ENCODE results near the gene TBX15.

The TBX15 gene

DNA sequence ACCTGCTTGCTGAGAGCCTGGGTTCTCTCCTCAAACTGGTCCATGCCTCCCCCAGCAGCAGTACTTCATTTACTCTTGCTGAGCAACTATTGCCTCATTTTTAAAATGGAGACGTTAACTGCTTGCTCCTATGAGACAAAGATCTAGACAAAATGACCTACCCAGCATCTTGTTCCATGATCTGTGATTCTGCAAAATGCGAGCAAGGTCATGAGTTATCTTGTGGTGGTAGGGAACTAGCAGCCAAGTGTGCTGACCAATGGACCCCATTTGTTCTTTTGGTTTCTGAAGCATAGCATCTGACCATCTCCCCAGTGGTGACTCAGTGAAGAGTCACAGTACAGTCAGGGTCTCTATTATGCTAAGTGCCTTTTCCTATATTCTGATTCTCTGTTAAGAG is 40.4 kb downstream of the TBX15 start:
- Histone ChIP-seq H3K9ac (ENCODE audit: low read depth in 1 of 2, low read length in 2 of 2) (no peak overlapping the region), H3K27ac (ENCODE audit: low read depth, low read length) (no peak overlapping the region), H3K4me1 (ENCODE audit: control insufficient read depth in 1 of 2, insufficient read depth in 2 of 2, low read length in 2 of 2) (no peaks in the 10 kb centered on the region), H3K36me3 (ENCODE audit: control insufficient read depth in 1 of 2, insufficient read depth in 2 of 2, low read length in 2 of 2) (no peaks in the 10 kb centered on the region), H3K27me3 (ENCODE audit: control insufficient read depth in 1 of 2, insufficient read depth in 2 of 2, low read length in 2 of 2) (no peaks in the 10 kb centered on the region), H3K9me3 (ENCODE audit: control insufficient read depth in 1 of 2, low read length in 2 of 2) (no peaks in the 10 kb centered on the region), H3K4me3 (ENCODE audit: low read depth in 1 of 2, low read length in 2 of 2) (no peak overlapping the region)

- Histone ChIP-seq H3K27ac (ENCODE audit: low read depth, low read length) (no peak overlapping the region), H3K9ac (ENCODE audit: low read depth in 1 of 2, low read length in 2 of 2) (no peak overlapping the region), H3K4me3 (ENCODE audit: low read depth in 1 of 2, low read length in 2 of 2) (no peak overlapping the region), H3K27me3 (ENCODE audit: control insufficient read depth in 1 of 2, insufficient read depth in 2 of 2, low read length in 2 of 2) (no peaks in the 10 kb centered on the region), H3K9me3 (ENCODE audit: control insufficient read depth in 1 of 2, low read length in 2 of 2) (no peaks in the 10 kb centered on the region), H3K36me3 (ENCODE audit: control insufficient read depth in 1 of 2, insufficient read depth in 2 of 2, low read length in 2 of 2) (no peaks in the 10 kb centered on the region), H3K4me1 (ENCODE audit: control insufficient read depth in 1 of 2, insufficient read depth in 2 of 2, low read length in 2 of 2) (no peaks in the 10 kb centered on the region)
Observed at GRCh38 chr1:118947003-118947765, 41.0 kb downstream of the TBX15 start.

DNA sequence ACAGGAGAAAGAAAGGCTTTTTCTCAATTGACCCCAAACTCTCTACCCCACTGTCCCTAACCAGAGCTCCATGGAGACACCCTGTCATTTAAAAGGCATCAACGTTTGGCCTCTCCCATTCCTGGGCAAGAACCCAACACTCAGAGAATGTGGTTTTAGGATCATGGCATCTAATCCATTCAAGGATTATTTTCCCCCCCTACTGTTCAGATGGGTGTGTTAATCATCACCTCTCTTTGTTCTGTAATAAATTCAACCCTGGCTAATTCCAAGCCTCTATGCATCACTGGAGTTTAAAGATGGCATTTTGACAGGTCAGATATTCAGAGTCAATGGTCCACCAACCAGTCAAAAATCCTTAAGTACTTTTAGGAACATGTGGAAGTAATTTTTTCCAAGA is 42.7 kb downstream of the TBX15 start:
- Histone ChIP-seq H3K4me3 (ENCODE audit: low read depth in 1 of 2, low read length in 2 of 2) (no peak overlapping the region), H3K27ac (ENCODE audit: low read depth, low read length) (no peak overlapping the region), H3K9ac (ENCODE audit: low read depth in 1 of 2, low read length in 2 of 2) (no peak overlapping the region), H3K36me3 (ENCODE audit: control insufficient read depth in 1 of 2, insufficient read depth in 2 of 2, low read length in 2 of 2) (no peaks in the 10 kb centered on the region), H3K4me1 (ENCODE audit: control insufficient read depth in 1 of 2, insufficient read depth in 2 of 2, low read length in 2 of 2) (no peaks in the 10 kb centered on the region), H3K27me3 (ENCODE audit: control insufficient read depth in 1 of 2, insufficient read depth in 2 of 2, low read length in 2 of 2) (no peaks in the 10 kb centered on the region), H3K9me3 (ENCODE audit: control insufficient read depth in 1 of 2, low read length in 2 of 2) (no peaks in the 10 kb centered on the region)

- no peak overlapping the region for H3K27ac ChIP-seq (ENCODE audit: low read depth, low read length)
Observed at GRCh38 chr1:118944546-118944945, 43.6 kb downstream of the TBX15 start.

DNA sequence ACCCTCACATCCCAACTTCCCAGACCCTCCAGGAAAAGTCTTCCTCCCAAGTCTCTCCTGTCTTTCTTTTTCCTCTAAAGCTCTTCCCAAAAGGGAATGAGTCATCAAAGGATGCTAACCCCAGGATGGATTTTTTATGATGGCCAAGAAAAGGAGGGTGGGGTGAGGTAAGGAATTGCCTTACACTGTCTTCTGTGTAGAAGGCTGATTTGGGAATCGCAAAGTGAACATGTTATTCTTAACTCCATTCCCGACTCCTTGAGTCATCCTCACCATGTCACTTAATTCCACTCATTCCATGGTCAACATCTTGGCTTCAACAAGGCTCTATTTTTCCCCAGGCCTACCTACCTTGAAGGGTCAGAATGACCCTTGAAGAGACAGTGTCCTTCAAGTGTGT is 44.0 kb downstream of the TBX15 start:
- Histone ChIP-seq H3K27me3 (ENCODE audit: control insufficient read depth in 1 of 2, insufficient read depth in 2 of 2, low read length in 2 of 2) (no peaks in the 10 kb centered on the region), H3K4me1 (ENCODE audit: control insufficient read depth in 1 of 2, insufficient read depth in 2 of 2, low read length in 2 of 2) (no peaks in the 10 kb centered on the region), H3K27ac (ENCODE audit: low read depth, low read length) (no peak overlapping the region), H3K9ac (ENCODE audit: low read depth in 1 of 2, low read length in 2 of 2) (no peak overlapping the region), H3K9me3 (ENCODE audit: control insufficient read depth in 1 of 2, low read length in 2 of 2) (no peaks in the 10 kb centered on the region), H3K36me3 (ENCODE audit: control insufficient read depth in 1 of 2, insufficient read depth in 2 of 2, low read length in 2 of 2) (no peaks in the 10 kb centered on the region), H3K4me3 (ENCODE audit: low read depth in 1 of 2, low read length in 2 of 2) (no peak overlapping the region)

More at GRCh38 chr1:118944546-118944945, 43.6 kb downstream of the TBX15 start:
- Histone ChIP-seq H3K9ac (ENCODE audit: low read depth in 1 of 2, low read length in 2 of 2) (no peak overlapping the region), H3K9me3 (ENCODE audit: control insufficient read depth in 1 of 2, low read length in 2 of 2) (no peaks in the 10 kb centered on the region), H3K4me1 (ENCODE audit: control insufficient read depth in 1 of 2, insufficient read depth in 2 of 2, low read length in 2 of 2) (no peaks in the 10 kb centered on the region), H3K4me3 (ENCODE audit: low read depth in 1 of 2, low read length in 2 of 2) (no peak overlapping the region), H3K27me3 (ENCODE audit: control insufficient read depth in 1 of 2, insufficient read depth in 2 of 2, low read length in 2 of 2) (no peaks in the 10 kb centered on the region), H3K36me3 (ENCODE audit: control insufficient read depth in 1 of 2, insufficient read depth in 2 of 2, low read length in 2 of 2) (no peaks in the 10 kb centered on the region)

DNA sequence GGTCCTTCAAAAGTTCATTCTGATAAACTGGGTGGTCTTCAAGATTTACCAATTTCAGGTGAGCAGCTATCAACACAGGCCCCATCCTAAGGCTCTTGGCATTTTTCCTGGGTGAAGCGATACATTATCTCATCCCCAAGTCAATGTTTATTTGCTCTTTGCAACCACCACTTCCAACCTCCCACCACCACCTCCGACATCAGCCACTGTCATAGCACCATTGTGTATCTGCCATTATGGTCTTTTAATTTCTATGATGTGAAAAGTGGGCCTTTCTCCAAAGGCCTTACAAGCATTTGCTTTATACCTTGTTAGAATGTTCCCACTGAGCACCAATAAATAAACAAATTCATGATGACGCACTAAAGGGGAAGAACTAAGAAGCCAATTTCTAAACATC is 47.2 kb downstream of the TBX15 start:
- no peaks in the 10 kb centered on the region for H3K9me3 ChIP-seq (ENCODE audit: control insufficient read depth in 1 of 2, low read length in 2 of 2)
- no peaks in the 10 kb centered on the region for H3K27me3 ChIP-seq (ENCODE audit: control insufficient read depth in 1 of 2, insufficient read depth in 2 of 2, low read length in 2 of 2)
- H3K4me1 ChIP-seq (ENCODE audit: control insufficient read depth in 1 of 2, insufficient read depth in 2 of 2, low read length in 2 of 2): no peaks in the 10 kb centered on the region
- no peak overlapping the region for H3K27ac ChIP-seq (ENCODE audit: low read depth, low read length)
- H3K36me3 ChIP-seq (ENCODE audit: control insufficient read depth in 1 of 2, insufficient read depth in 2 of 2, low read length in 2 of 2): no peaks in the 10 kb centered on the region
- no peak overlapping the region for H3K9ac ChIP-seq (ENCODE audit: low read depth in 1 of 2, low read length in 2 of 2)
- no peak overlapping the region for H3K4me3 ChIP-seq (ENCODE audit: low read depth in 1 of 2, low read length in 2 of 2)

DNA sequence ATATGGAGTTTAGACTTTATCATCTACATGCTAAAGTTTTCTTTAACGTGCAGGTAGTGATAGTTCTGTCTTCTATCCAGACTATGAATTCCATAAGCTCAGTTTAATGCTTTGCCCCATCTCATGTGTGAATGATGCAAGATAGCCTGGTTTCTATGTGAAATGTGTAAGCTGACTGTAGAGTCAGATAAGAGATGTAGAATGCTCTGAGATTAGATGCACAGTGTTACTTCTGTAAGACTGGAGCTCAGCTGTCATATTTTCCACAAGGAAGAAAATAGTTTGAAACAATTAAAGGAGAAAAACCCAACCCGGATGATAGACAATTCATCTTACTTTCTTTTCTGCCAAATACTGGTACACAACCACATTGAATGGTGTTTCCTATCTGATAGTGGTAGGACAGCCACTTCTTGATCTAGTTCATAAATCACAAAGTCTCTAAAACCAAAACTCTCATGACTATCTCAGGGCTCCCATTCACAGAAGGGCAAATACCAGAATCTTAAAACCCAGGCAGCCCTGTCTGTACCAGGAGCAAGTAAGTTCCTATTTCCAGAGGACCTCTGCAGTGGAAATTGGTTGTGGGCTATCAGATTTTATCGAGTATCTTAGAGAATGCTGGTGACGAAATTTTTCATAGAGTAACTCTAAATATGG is 50.6 kb downstream of the TBX15 start:
- Histone ChIP-seq H3K4me3 (ENCODE audit: low read depth in 1 of 2, low read length in 2 of 2) (no peak overlapping the region), H3K9me3 (ENCODE audit: control insufficient read depth in 1 of 2, low read length in 2 of 2) (no peaks in the 10 kb centered on the region), H3K36me3 (ENCODE audit: control insufficient read depth in 1 of 2, insufficient read depth in 2 of 2, low read length in 2 of 2) (no peaks in the 10 kb centered on the region), H3K9ac (ENCODE audit: low read depth in 1 of 2, low read length in 2 of 2) (no peak overlapping the region), H3K27me3 (ENCODE audit: control insufficient read depth in 1 of 2, insufficient read depth in 2 of 2, low read length in 2 of 2) (no peaks in the 10 kb centered on the region), H3K4me1 (ENCODE audit: control insufficient read depth in 1 of 2, insufficient read depth in 2 of 2, low read length in 2 of 2) (no peaks in the 10 kb centered on the region), H3K27ac (ENCODE audit: low read depth, low read length) (no peak overlapping the region)

DNA sequence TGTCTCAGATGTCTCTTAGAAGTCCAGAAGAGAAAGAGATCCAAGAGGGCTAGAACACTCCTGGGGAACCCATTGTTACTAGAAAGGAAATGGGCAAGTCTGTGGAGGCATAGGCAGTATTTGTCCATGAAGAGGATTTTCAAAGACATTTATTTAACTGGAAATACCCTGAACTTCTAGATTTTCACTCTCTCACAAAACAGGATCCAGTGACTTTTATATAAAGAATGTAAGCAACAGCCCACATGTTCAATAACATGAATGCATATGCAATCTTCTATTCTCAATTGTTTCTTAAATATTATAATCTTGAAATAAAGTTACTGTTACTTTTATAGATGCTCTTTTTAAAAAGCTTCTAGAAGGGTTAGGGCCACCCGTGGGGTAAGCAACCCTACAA is 53.4 kb downstream of the TBX15 start:
- Histone ChIP-seq H3K36me3 (ENCODE audit: control insufficient read depth in 1 of 2, insufficient read depth in 2 of 2, low read length in 2 of 2) (no peaks in the 10 kb centered on the region), H3K27ac (ENCODE audit: low read depth, low read length) (no peak overlapping the region), H3K9me3 (ENCODE audit: control insufficient read depth in 1 of 2, low read length in 2 of 2) (no peaks in the 10 kb centered on the region), H3K4me1 (ENCODE audit: control insufficient read depth in 1 of 2, insufficient read depth in 2 of 2, low read length in 2 of 2) (no peaks in the 10 kb centered on the region), H3K4me3 (ENCODE audit: low read depth in 1 of 2, low read length in 2 of 2) (no peak overlapping the region), H3K9ac (ENCODE audit: low read depth in 1 of 2, low read length in 2 of 2) (no peak overlapping the region), H3K27me3 (ENCODE audit: control insufficient read depth in 1 of 2, insufficient read depth in 2 of 2, low read length in 2 of 2) (no peaks in the 10 kb centered on the region)

DNA sequence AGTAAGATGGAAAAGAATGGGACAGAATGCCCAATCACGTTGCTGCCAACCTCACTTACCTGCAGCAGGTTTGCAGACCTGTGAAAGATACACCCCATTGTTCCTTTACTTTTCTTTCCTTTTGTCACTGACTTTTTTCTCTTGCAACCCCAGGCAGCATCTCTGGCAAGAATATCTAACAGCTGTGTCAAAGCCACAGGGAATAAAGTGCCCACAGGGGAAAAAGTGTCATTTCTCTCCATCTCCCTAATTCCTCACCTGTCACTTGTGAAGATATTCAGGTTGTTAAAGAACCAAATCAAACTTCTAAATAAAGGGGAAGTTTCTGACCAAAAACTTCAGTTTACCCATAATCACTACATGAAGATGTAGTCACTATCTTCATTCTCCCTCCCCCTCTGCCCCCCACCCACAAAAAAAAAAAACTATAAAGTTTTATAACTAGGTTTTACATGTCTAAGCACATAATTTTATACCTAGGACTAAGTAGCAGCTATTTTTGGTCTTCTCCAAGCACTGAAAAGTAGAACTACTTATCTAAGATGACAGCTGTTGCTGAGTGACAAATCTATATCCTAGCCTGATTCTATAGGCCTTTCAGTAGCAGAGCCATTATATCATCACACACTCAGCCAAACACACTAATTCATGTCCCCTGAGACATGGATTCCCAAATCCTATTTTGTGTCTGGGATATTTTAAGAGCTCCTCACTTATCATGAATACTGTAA is 54.9 kb downstream of the TBX15 start:
- no peak overlapping the region for H3K27ac ChIP-seq (ENCODE audit: low read depth, low read length)
- H3K4me3 ChIP-seq (ENCODE audit: low read depth in 1 of 2, low read length in 2 of 2): no peak overlapping the region
- no peaks in the 10 kb centered on the region for H3K4me1 ChIP-seq (ENCODE audit: control insufficient read depth in 1 of 2, insufficient read depth in 2 of 2, low read length in 2 of 2)
- no peaks in the 10 kb centered on the region for H3K27me3 ChIP-seq (ENCODE audit: control insufficient read depth in 1 of 2, insufficient read depth in 2 of 2, low read length in 2 of 2)
- no peak overlapping the region for H3K9ac ChIP-seq (ENCODE audit: low read depth in 1 of 2, low read length in 2 of 2)
- no peaks in the 10 kb centered on the region for H3K36me3 ChIP-seq (ENCODE audit: control insufficient read depth in 1 of 2, insufficient read depth in 2 of 2, low read length in 2 of 2)
- no peaks in the 10 kb centered on the region for H3K9me3 ChIP-seq (ENCODE audit: control insufficient read depth in 1 of 2, low read length in 2 of 2)

DNA sequence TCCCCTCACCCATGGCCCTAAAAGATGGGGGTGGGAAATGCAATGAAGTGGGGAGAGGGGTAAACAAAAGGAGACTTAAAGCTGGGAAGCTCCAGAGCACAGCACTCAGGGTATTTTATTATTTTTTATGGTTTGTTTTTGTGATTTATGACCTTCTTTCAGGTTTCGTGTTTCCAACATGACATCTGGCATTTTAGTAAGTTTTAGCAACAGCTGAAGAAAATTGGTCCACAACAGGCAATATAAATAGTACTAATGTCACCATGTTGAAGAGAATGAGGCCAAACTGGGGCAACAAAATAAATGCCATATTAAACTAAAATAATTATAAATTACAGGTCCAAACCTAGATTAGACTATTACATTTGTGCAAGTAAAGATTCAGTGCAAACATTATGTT is 56.3 kb downstream of the TBX15 start:
- Histone ChIP-seq H3K4me3 (ENCODE audit: low read depth in 1 of 2, low read length in 2 of 2) (no peak overlapping the region), H3K27ac (ENCODE audit: low read depth, low read length) (no peak overlapping the region), H3K9me3 (ENCODE audit: control insufficient read depth in 1 of 2, low read length in 2 of 2) (no peaks in the 10 kb centered on the region), H3K27me3 (ENCODE audit: control insufficient read depth in 1 of 2, insufficient read depth in 2 of 2, low read length in 2 of 2) (no peaks in the 10 kb centered on the region), H3K36me3 (ENCODE audit: control insufficient read depth in 1 of 2, insufficient read depth in 2 of 2, low read length in 2 of 2) (no peaks in the 10 kb centered on the region), H3K9ac (ENCODE audit: low read depth in 1 of 2, low read length in 2 of 2) (no peak overlapping the region), H3K4me1 (ENCODE audit: control insufficient read depth in 1 of 2, insufficient read depth in 2 of 2, low read length in 2 of 2) (no peaks in the 10 kb centered on the region)

Data from duodenal mucosa (tissue), 2 donors.